Fibroblast of pulmonary artery (primary cell): ENCODE results near the gene ALKBH1.
A peak's percentile ranks its signal among the peaks of the same experiment; 100 is the strongest.
"Not testable (repeated sequence)": the region's sequence is repeated elsewhere in the genome, so short reads cannot be mapped to it uniquely, and the experiment has no call there.

ENCODE experiments used
- DNase-seq: peaks from one replicate; pipeline ENCODE4 v3.0.0-alpha.2; 2010; ENCODE audit warnings: low read depth
- H3K4me3 ChIP-seq: replicated peaks from 2 replicates; pipeline ENCODE4 v1.5.1; 2011; ENCODE audit warnings: low read depth, mild to moderate bottlenecking, control low read depth, low read length, moderate library complexity
- CTCF ChIP-seq: IDR thresholded peaks from 2 replicates; pipeline ENCODE4 v1.5.1; 2011; ENCODE audit warnings: mild to moderate bottlenecking, control low read depth, low read length, inconsistent platforms; ENCODE audit errors: missing control alignments

The ALKBH1 gene

GRCh38 chr14:77707724-77708408, at the start of gene ALKBH1, which contains the start of gene SLIRP:
TSS of gene ALKBH1 (minus strand) at chr14:77708023. CDS start at chr14:77708004, 19 bp downstream.
TSS of gene SLIRP (plus strand) at chr14:77708103. CDS start at chr14:77708112, 9 bp downstream.
- peak; percentile 78 for DNase-seq
- peak within 1 kb of the TSS; percentile 84 for H3K4me3 ChIP-seq
- TF ChIP-seq CTCF, result no peak

GRCh38 chr14:77752799-77753516, 45.1 kb upstream of the ALKBH1 start:
- peak; percentile 50 for DNase-seq
- TF ChIP-seq CTCF, result no peak
- no peak overlapping the region for H3K4me3 ChIP-seq

GRCh38 chr14:77752266-77752665, 44.4 kb upstream of the ALKBH1 start:
- TF ChIP-seq CTCF, result no peak

GRCh38 chr14:77747425-77747824, 39.6 kb upstream of the ALKBH1 start:
- H3K4me3 ChIP-seq, DNase-seq: not testable (repeated sequence)

More at GRCh38 chr14:77752266-77752665, 44.4 kb upstream of the ALKBH1 start:
- no peak for DNase-seq
- H3K4me3 ChIP-seq, result no peak overlapping the region

GRCh38 chr14:77746064-77746702, 38.4 kb upstream of the ALKBH1 start:
- DNase-seq, result no peak
- TF ChIP-seq CTCF, result no peak

GRCh38 chr14:77741438-77741837, 33.6 kb upstream of the ALKBH1 start:
- no peak overlapping the region for H3K4me3 ChIP-seq
- no peak for TF ChIP-seq CTCF
- DNase-seq, result no peak

More at GRCh38 chr14:77746064-77746702, 38.4 kb upstream of the ALKBH1 start:
- no peak overlapping the region for H3K4me3 ChIP-seq
